Body of pancreas (tissue), 4 donors: Measurements from ENCODE around the gene FBXL5.

Experiments used
- CTCF ChIP-seq, 7 experiments: fragments of 450-650 bp in 4 of 7; fragments of 200-600 bp in 3 of 7; sonication (generic) in 3 of 7; IDR thresholded peaks; one replicate each; pipeline ENCODE4 v1.5.1; 2016 to 2019; ENCODE audit warnings: antibody characterized with exemption in 7 of 7
- POLR2A ChIP-seq, 3 donors: fragments of 450-650 bp; IDR thresholded peaks; one replicate each; pipeline ENCODE4 v1.6.1; 2016; ENCODE audit warnings: antibody characterized with exemption in 3 of 3, mild to moderate bottlenecking in 2 of 3

- no peak for TF ChIP-seq CTCF (IDR thresholded peaks at IDR 0.05)
- TF ChIP-seq POLR2A (IDR thresholded peaks at IDR 0.05): no peak
These were observed 56.5 kb downstream of the FBXL5 start for GRCh38 chr4:15598644-15599043.
